Astrocyte (in vitro differentiated cells and primary cell): ENCODE results near the gene SLC44A5. TPM values are rescaled to one million over a fixed set of nuclear protein-coding genes. Genes with fewer than 3 reads are reported as not detected.

Experiments used
- DNase-seq: peaks from one replicate; pipeline ENCODE4 v3.0.0-alpha.2; 2010; ENCODE audit warnings: low read depth
- FAIRE-seq: peaks from 2 replicates; lab custom pipeline; 2011; peaks lifted over from hg19 to GRCh38; lab: Jason Lieb, UNC
- H2AFZ ChIP-seq: 2 replicates; pipeline ENCODE4 v1.6.0; 2012; ENCODE audit warnings: low read depth, low read length, inconsistent platforms
- H3K27ac ChIP-seq: 2 replicates; pipeline ENCODE4 v1.5.1; 2011; ENCODE audit warnings: low read depth, low read length, inconsistent platforms
- H3K27me3 ChIP-seq: 2 replicates; pipeline ENCODE4 v1.6.0; 2011; ENCODE audit warnings: low read length, inconsistent platforms; ENCODE audit not compliant: insufficient read depth
- H3K36me3 ChIP-seq: 2 replicates; pipeline ENCODE4 v1.5.1; 2011; ENCODE audit warnings: low read length, inconsistent platforms; ENCODE audit not compliant: insufficient read depth
- H3K4me1 ChIP-seq: 2 replicates; pipeline ENCODE4 v1.5.1; 2011; ENCODE audit warnings: low read length, inconsistent platforms; ENCODE audit not compliant: insufficient read depth
- H3K4me2 ChIP-seq: 2 replicates; pipeline ENCODE4 v1.6.0; 2012; ENCODE audit warnings: low read length, inconsistent platforms
- H3K4me3 ChIP-seq: 2 replicates; pipeline ENCODE4 v1.5.1; 2011; ENCODE audit warnings: low read depth, mild to moderate bottlenecking, low read length, inconsistent platforms; ENCODE audit not compliant: insufficient read depth
- H3K79me2 ChIP-seq: 2 replicates; pipeline ENCODE4 v1.6.0; 2012; ENCODE audit warnings: mild to moderate bottlenecking, low read length, inconsistent platforms; ENCODE audit not compliant: insufficient read depth
- H3K9ac ChIP-seq: 2 replicates; pipeline ENCODE4 v1.6.0; 2012; ENCODE audit warnings: mild to moderate bottlenecking, low read length, inconsistent platforms
- H3K9me3 ChIP-seq: 2 replicates; pipeline ENCODE4 v1.5.1; 2012; ENCODE audit warnings: low read depth, mild to moderate bottlenecking, low read length, inconsistent platforms; ENCODE audit not compliant: insufficient read depth
- H4K20me1 ChIP-seq: 2 replicates; pipeline ENCODE4 v1.6.0; 2012; ENCODE audit warnings: low read length, inconsistent platforms; ENCODE audit not compliant: insufficient read depth
- H3K27ac Mint-ChIP-seq: one replicate; pipeline ENCODE4 v1.8.0; 2021; ENCODE audit warnings: mild to moderate bottlenecking, mixed read lengths; ENCODE audit not compliant: unreplicated experiment
- H3K27me3 Mint-ChIP-seq: one replicate; pipeline ENCODE4 v1.8.0; 2021; ENCODE audit warnings: low read depth, mixed read lengths; ENCODE audit not compliant: unreplicated experiment
- H3K36me3 Mint-ChIP-seq: one replicate; pipeline ENCODE4 v1.8.0; 2021; ENCODE audit warnings: low read depth, mixed read lengths; ENCODE audit not compliant: unreplicated experiment
- H3K4me1 Mint-ChIP-seq: one replicate; pipeline ENCODE4 v1.8.0; 2021; ENCODE audit warnings: low read depth, mixed read lengths; ENCODE audit not compliant: unreplicated experiment
- H3K4me3 Mint-ChIP-seq: one replicate; pipeline ENCODE4 v1.8.0; 2021; ENCODE audit warnings: mild to moderate bottlenecking, moderate library complexity, mixed read lengths; ENCODE audit not compliant: unreplicated experiment
- H3K9me3 Mint-ChIP-seq: one replicate; pipeline ENCODE4 v1.8.0; 2021; ENCODE audit warnings: mild to moderate bottlenecking, mixed read lengths; ENCODE audit not compliant: unreplicated experiment
- EZH2 ChIP-seq: IDR thresholded peaks from 2 replicates; pipeline ENCODE4 v1.6.1; 2012; ENCODE audit warnings: mild to moderate bottlenecking, low read length, inconsistent platforms; ENCODE audit not compliant: insufficient read depth
- total RNA-seq: library from RNA; stranded (reverse); gene quantifications from 2 replicates; pipeline ENCODE4 v1.2.1, GENCODE V29; 2021
- TF ChIP-seq, protein P1 (sequence below): IDR thresholded peaks from 2 replicates; pipeline ENCODE4 v1.5.1; 2011; ENCODE audit warnings: low read depth, mild to moderate bottlenecking, inconsistent platforms, low read length, moderate library complexity; ENCODE audit not compliant: insufficient read depth

SLC44A5 gene
- total RNA-seq, 1 donor from 2014 or later, result 2.2 TPM

DNA sequence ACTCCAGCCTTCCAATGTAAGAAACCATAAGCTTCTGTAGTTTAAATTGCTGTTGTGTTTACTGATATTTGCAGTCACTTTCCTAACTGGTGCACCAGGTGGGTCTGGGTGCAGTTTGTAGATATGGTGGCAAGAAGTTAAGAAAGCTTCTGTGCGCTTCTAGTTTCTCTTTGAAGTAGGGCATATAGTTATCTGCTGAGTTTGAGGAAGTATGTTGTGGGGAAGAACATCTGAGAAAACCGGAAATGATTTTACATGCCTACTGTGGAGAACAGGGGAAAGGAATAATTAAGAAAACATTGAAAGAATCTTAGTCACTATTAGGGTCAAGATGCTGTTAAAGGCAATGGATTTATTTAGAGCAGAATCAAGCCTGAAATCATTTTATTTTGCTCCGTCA is 14.9 kb upstream of the SLC44A5 start:
- H3K27ac ChIP-seq, result no peak overlapping the region
- no peaks in the 10 kb centered on the region for H3K27me3 ChIP-seq
- FAIRE-seq, result no peak
- H3K9me3 ChIP-seq, result no peaks in the 10 kb centered on the region
- H3K9me3 Mint-ChIP-seq, result no peaks in the 10 kb centered on the region
- H3K27me3 Mint-ChIP-seq, result peaks cover 14% of the 10 kb centered on the region
- no peak overlapping the region for H3K9ac ChIP-seq
- H3K27ac Mint-ChIP-seq, result no peak overlapping the region
- H3K4me2 ChIP-seq, result no peak overlapping the region
- no peaks in the 10 kb centered on the region for H3K4me1 ChIP-seq
- DNase-seq, result no peak
- no peaks in the 10 kb centered on the region for H3K79me2 ChIP-seq
- no peaks in the 10 kb centered on the region for H3K36me3 ChIP-seq
- H2AFZ ChIP-seq, result no peak overlapping the region
- no peak overlapping the region for H3K4me3 Mint-ChIP-seq
- H3K4me3 ChIP-seq, result no peak overlapping the region
- TF ChIP-seq, protein P1, sequence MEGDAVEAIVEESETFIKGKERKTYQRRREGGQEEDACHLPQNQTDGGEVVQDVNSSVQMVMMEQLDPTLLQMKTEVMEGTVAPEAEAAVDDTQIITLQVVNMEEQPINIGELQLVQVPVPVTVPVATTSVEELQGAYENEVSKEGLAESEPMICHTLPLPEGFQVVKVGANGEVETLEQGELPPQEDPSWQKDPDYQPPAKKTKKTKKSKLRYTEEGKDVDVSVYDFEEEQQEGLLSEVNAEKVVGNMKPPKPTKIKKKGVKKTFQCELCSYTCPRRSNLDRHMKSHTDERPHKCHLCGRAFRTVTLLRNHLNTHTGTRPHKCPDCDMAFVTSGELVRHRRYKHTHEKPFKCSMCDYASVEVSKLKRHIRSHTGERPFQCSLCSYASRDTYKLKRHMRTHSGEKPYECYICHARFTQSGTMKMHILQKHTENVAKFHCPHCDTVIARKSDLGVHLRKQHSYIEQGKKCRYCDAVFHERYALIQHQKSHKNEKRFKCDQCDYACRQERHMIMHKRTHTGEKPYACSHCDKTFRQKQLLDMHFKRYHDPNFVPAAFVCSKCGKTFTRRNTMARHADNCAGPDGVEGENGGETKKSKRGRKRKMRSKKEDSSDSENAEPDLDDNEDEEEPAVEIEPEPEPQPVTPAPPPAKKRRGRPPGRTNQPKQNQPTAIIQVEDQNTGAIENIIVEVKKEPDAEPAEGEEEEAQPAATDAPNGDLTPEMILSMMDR, result no peak
- no peak for TF ChIP-seq EZH2
- H3K36me3 Mint-ChIP-seq, result no peaks in the 10 kb centered on the region
- no peaks in the 10 kb centered on the region for H4K20me1 ChIP-seq
- H3K4me1 Mint-ChIP-seq, result no peaks in the 10 kb centered on the region

DNA sequence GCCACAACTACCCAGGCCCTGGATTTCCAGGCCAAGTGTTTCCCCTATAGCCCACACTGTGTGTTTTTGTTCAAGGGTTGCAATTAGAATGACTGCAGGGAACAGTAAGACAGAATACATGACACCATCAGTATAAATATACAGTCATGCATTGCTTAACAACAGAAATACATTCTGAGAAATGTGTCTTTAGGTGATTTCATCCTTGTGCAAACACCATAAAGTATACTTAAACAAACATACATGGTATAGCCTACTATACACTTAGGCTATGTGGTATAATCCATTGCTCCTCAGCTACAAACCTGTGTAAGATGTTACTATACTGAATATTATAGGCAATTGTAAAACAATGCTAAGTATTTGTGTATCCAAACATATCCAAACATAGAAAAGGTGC is 7.5 kb upstream of the SLC44A5 start:
- Histone ChIP-seq H4K20me1 (no peaks in the 10 kb centered on the region), H3K4me2 (no peak overlapping the region), H2AFZ (no peak overlapping the region), H3K4me3 (no peak overlapping the region), H3K79me2 (no peaks in the 10 kb centered on the region), H3K36me3 (no peaks in the 10 kb centered on the region), H3K9ac (no peak overlapping the region), H3K4me1 (peaks cover 11% of the 10 kb centered on the region), H3K27ac (no peak overlapping the region), H3K9me3 (no peaks in the 10 kb centered on the region), H3K27me3 (peaks cover 12% of the 10 kb centered on the region)
- TF ChIP-seq, protein P1, result no peak
- no peak for TF ChIP-seq EZH2
- H3K4me1 Mint-ChIP-seq, result peaks cover 7% of the 10 kb centered on the region
- peaks cover 46% of the 10 kb centered on the region for H3K27me3 Mint-ChIP-seq
- FAIRE-seq, result no peak
- no peak for DNase-seq
- H3K9me3 Mint-ChIP-seq, result no peaks in the 10 kb centered on the region
- no peak overlapping the region for H3K4me3 Mint-ChIP-seq
- no peak overlapping the region for H3K27ac Mint-ChIP-seq
- H3K36me3 Mint-ChIP-seq, result no peaks in the 10 kb centered on the region
